AG04449 (cell line): ENCODE data around the gene TTLL13.

Source experiments
- CTCF ChIA-PET: fragments of 350-600 bp; formaldehyde crosslinking; extraction: SDS; loops from one replicate; lab custom pipeline; 2021; ENCODE audit warnings: antibody characterized with exemption; lab: Yijun Ruan, JAX
- POLR2A ChIA-PET: fragments of 400-600, 350-600 bp; formaldehyde crosslinking; extraction: SDS; loops from one replicate; lab custom pipeline; 2020; ENCODE audit warnings: antibody characterized with exemption, inconsistent platforms; lab: Yijun Ruan, JAX
- DNase-seq: peaks from one replicate; pipeline ENCODE4 v3.0.0-alpha.2; 2010; ENCODE audit warnings: low read depth, low spot score
- H3K4me3 ChIP-seq: 2 replicates; pipeline ENCODE4 v1.5.1; 2011; ENCODE audit warnings: low read depth, mild to moderate bottlenecking, control low read depth, low read length
- CTCF ChIP-seq: IDR thresholded peaks from one replicate; pipeline ENCODE4 v1.5.1; 2011; ENCODE audit warnings: mild to moderate bottlenecking, moderate library complexity, low read length, control low read depth, inconsistent platforms; ENCODE audit not compliant: insufficient read depth; ENCODE audit errors: missing control alignments

The TTLL13 gene

GRCh38 chr15:90231028-90232017 lies 18.0 kb upstream of the TTLL13 start:
- H3K4me3 ChIP-seq = no peak overlapping the region
- ChIA-PET POLR2A (no interaction called here), CTCF (interaction anchor here (0.7 to 4.7 kb wide), 5 partner anchors 9 to 88 kb away, joined by 3 to 59 read pairs (median 7); no protein-coding TSS in a partner anchor)
- no peak for TF ChIP-seq CTCF
- no peak for DNase-seq

GRCh38 chr15:90232196-90232595 lies 17.2 kb upstream of the TTLL13 start:
- POLR2A ChIA-PET = no interaction called here
- H3K4me3 ChIP-seq = no peak overlapping the region; the same call in 1 of the 2 replicates
- CTCF ChIA-PET = interaction anchor here (0.8 to 4.7 kb wide), 10 partner anchors 10 to 701 kb away, joined by 3 to 59 read pairs (median 7); partner anchors contain the start of gene TTLL13
- no peak for TF ChIP-seq CTCF
- no peak for DNase-seq

DNA sequence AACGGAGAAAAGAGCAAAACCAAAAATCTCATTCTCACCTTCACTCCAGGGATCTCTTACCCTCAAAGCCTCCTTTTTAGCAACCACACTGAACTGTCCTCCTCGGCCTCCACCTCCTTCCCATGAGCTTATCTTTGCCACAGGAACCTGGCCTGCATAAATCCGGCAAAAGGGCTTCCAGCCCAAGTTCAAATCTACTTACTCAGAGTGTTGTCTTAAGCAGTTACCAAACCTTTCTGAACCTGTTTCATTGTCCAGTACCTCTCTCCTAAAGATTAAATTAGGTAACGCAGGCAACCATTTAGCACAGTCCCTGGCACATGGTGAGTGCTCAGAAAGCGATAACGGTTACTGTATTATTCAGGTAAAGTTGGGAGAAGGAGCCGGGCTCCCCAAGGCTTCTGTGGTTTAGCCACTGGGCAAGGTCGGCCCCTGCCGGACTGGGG lies 16.4 kb upstream of the TTLL13 start:
- H3K4me3 ChIP-seq = peak overlapping the region; percentile 83
- CTCF ChIA-PET = interaction anchor here (0.9 to 4.7 kb wide), 15 partner anchors 10 to 700 kb away, joined by 3 to 59 read pairs (median 3); partner anchors contain the start of genes IDH2 and TTLL13
- no peak for TF ChIP-seq CTCF
- no peak for DNase-seq
- POLR2A ChIA-PET = interaction anchor here (1.4 to 1.5 kb wide), 2 partner anchors 32 to 133 kb away, joined by 5 read pairs; partner anchors contain the start of gene SEMA4B

DNA sequence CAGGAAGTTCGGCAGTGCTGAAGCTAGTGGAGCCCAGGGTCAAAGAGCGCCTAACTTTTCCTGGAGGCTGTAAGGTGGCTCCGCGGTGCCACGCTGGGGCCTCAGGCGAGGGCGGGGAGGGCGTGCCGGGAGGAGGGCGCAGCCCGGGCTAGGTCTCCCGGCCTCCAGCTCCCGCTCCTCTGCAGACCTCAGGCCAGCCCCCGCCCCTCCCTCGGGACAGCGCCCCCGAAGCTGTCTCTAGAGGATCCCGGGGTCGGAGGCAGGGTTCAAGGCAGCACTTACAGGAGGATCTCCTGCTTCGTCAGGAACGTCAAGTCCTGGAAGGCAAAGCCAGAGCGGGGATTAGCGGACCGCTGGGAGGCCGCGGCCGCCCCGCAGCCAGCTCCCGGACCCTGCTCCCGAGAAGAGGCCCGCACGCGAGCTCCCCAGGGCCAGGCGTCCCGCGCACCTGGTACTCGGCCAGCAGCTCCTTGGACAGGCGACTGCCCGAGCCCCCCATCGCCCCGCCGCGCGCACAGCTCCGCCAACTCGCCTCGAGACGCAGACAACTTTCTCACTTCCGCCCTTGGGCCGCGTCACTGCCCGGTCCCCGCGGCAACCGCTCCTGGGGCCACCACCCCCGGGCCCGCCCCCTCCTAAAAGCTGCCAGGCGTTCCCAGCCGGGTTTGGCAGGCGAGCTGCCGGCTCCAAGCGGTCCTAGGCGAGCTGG lies 15.8 kb upstream of the TTLL13 start, which contains the start of gene CIB1:
TSS of gene CIB1 (minus strand) at position 555 of the 709 bp plus-strand sequence. CDS start at position 499, 56 bp downstream.
- ChIA-PET CTCF (interaction anchor here (0.9 to 4.7 kb wide), 16 partner anchors 9 to 493 kb away, joined by 3 to 59 read pairs (median 3); partner anchors contain the start of genes IDH2 and TTLL13), POLR2A (interaction anchor here (1.1 to 1.5 kb wide), 3 partner anchors 15 to 134 kb away, joined by 4 to 5 read pairs (median 5); partner anchors contain the start of genes SEMA4B and TTLL13)
- DNase-seq = peak; percentile 57
- peak; percentile 39 for TF ChIP-seq CTCF
- peak within 1 kb of the TSS; percentile 83 for H3K4me3 ChIP-seq

DNA sequence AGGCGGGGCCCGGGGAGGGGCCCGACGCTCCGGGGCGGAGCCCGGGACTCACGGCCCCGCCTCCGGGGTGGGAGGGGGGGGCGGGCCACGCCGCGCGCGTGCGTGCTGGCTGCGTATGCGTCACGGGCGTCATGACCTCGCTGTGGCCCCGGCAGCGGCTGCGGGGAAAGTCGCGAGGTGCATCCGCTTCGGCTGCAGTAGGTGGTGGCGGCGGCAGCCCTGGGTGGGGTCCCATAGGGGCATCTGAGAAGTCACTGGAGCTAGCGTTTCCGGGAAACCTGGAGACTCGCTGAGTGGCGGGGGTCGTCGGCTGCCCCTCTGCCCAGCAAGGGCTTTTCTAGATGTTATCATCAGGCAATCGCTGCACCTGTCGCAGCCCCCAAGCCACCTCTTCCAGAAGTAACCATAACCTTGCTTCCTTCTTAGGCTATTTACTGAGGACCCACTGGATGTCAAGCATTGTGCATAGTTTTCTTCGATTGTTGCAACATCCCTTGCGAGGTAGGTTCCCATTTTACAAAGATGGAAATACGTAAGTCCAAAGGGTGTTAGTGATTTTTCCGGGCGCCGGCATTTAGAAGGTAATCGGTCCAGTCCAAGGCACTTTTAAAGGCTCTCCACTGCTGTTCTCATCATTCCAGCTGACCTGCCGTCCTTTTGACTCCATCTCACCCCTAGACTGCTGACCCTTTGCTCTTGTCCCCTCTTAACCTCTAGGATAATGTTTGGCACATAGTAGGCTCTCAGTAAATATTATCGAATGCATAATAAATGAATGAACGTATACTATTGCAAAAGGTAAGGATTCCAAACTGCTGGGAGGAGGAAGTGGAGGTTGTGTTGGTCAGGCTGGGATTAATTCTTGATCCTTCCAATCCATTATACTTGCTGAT lies 15.0 kb upstream of the TTLL13 start, which contains the start of gene GDPGP1:
TSS of gene GDPGP1 (plus strand) at position 114 of the 893 bp plus-strand sequence. CDS start 6,700 bp downstream, outside the sequence.
- no peak for DNase-seq
- peak within 1 kb of the TSS; percentile 83 for H3K4me3 ChIP-seq
- CTCF ChIA-PET = interaction anchor here (1.0 to 4.7 kb wide), 9 partner anchors 8 to 203 kb away, joined by 3 to 59 read pairs (median 3); partner anchors contain the start of genes IDH2 and TTLL13
- POLR2A ChIA-PET = interaction anchor here (1.1 to 1.5 kb wide), 3 partner anchors 15 to 135 kb away, joined by 4 to 5 read pairs (median 5); partner anchors contain the start of genes SEMA4B and TTLL13
- no peak for TF ChIP-seq CTCF
